Endodermal cell (in vitro differentiated cells): ENCODE measurements around the gene BMS1. TPM values are rescaled to one million over a fixed set of nuclear protein-coding genes. Genes with fewer than 3 reads are reported as not detected.

Source experiments
- DNase-seq: peaks from one replicate; pipeline ENCODE4 v3.0.0-alpha.2; 2017
- H3K27ac ChIP-seq: 2 replicates; pipeline ENCODE4 v1.5.1; 2013; ENCODE audit warnings: mild to moderate bottlenecking, low read depth, low read length, moderate library complexity
- H3K27me3 ChIP-seq: 2 replicates; pipeline ENCODE4 v1.6.1; 2013; ENCODE audit warnings: mild to moderate bottlenecking, low read length, moderate library complexity; ENCODE audit not compliant: insufficient read depth, control insufficient read depth, poor library complexity, severe bottlenecking
- H3K36me3 ChIP-seq: 2 replicates; pipeline ENCODE4 v1.7.0; 2013; ENCODE audit warnings: mild to moderate bottlenecking, low read length, moderate library complexity; ENCODE audit not compliant: control insufficient read depth, insufficient read depth
- H3K4me1 ChIP-seq: one replicate; pipeline ENCODE4 v1.7.0; 2013; ENCODE audit warnings: low read length; ENCODE audit not compliant: control insufficient read depth, insufficient read depth
- H3K4me3 ChIP-seq: 2 replicates; pipeline ENCODE4 v1.5.1; 2013; ENCODE audit warnings: mild to moderate bottlenecking, low read length, moderate library complexity
- H3K9ac ChIP-seq: 2 replicates; pipeline ENCODE4 v1.6.1; 2013; ENCODE audit warnings: mild to moderate bottlenecking, low read length, moderate library complexity; ENCODE audit not compliant: poor library complexity, severe bottlenecking; ENCODE audit errors: extremely low read depth
- H3K9me3 ChIP-seq: 2 replicates; pipeline ENCODE4 v1.6.1; 2013; ENCODE audit warnings: mild to moderate bottlenecking, low read length, moderate library complexity; ENCODE audit not compliant: control insufficient read depth
- H3K27ac Mint-ChIP-seq: 2 replicates; pipeline ENCODE4 v1.8.0; 2020; ENCODE audit warnings: mixed read lengths
- H3K27me3 Mint-ChIP-seq: 2 replicates; pipeline ENCODE4 v1.8.0; 2021; ENCODE audit warnings: mild to moderate bottlenecking, mixed read lengths; ENCODE audit not compliant: insufficient read depth
- H3K36me3 Mint-ChIP-seq: 2 replicates; pipeline ENCODE4 v1.8.0; 2020; ENCODE audit warnings: low read depth, mixed read lengths
- H3K4me1 Mint-ChIP-seq: 2 replicates; pipeline ENCODE4 v1.8.0; 2020; ENCODE audit warnings: mixed read lengths
- H3K4me3 Mint-ChIP-seq: 2 replicates; pipeline ENCODE4 v1.8.0; 2020; ENCODE audit warnings: mild to moderate bottlenecking, moderate library complexity, mixed read lengths
- H3K9me3 Mint-ChIP-seq: 2 replicates; pipeline ENCODE4 v1.8.0; 2020; ENCODE audit warnings: mild to moderate bottlenecking, mixed read lengths
- CTCF ChIP-seq: fragments of 200-600 bp; sonication (generic); conservative IDR thresholded peaks from 2 replicates; pipeline ENCODE4 v1.5.0; 2021; ENCODE audit warnings: antibody characterized with exemption, mild to moderate bottlenecking
- WGBS, 2 experiments: methylation state at CpG; one replicate each; pipeline versions ENCODE4 v1.1.5 to v1.1.7; 2013; ENCODE audit warnings: missing lambda C conversion rate in 2 of 2, mixed read lengths in 1 of 2; ENCODE audit not compliant: insufficient coverage in 1 of 2, insufficient read length in 1 of 2; 5-methylcytosine and 5-hydroxymethylcytosine counted together
- total RNA-seq, 2 donors: library from RNA; stranded (reverse); fragmentation: NEBNext Ultra II Directional in 1 of 2; extraction: Animal tissue kit (Norgen Biotek cat#: 25700) in 1 of 2; gene quantifications; 2 replicates in 1 of 2; 3 replicates in 1 of 2; pipeline ENCODE4 v1.2.1, GENCODE V29; 2021

Gene BMS1
- total RNA-seq, 2 donors from 2014 or later: 19.8 to 24.2 TPM

GRCh38 chr10:42830237-42830636 is 47.6 kb downstream of the BMS1 start:
- no peak overlapping the region for H3K9ac ChIP-seq
- no peak overlapping the region for H3K4me3 Mint-ChIP-seq
- H3K27ac ChIP-seq: no peak overlapping the region
- DNase-seq: no peak
- TF ChIP-seq CTCF: no peak
- peaks cover 2% of the 10 kb centered on the region for H3K4me1 Mint-ChIP-seq
- H3K36me3 ChIP-seq: peaks cover 41% of the 10 kb centered on the region
- no peaks in the 10 kb centered on the region for H3K27me3 ChIP-seq
- no peaks in the 10 kb centered on the region for H3K4me1 ChIP-seq
- no peak overlapping the region for H3K27ac Mint-ChIP-seq
- H3K36me3 Mint-ChIP-seq: peaks cover 56% of the 10 kb centered on the region
- H3K9me3 ChIP-seq: no peaks in the 10 kb centered on the region
- H3K9me3 Mint-ChIP-seq: no peaks in the 10 kb centered on the region
- no peaks in the 10 kb centered on the region for H3K27me3 Mint-ChIP-seq
- H3K4me3 ChIP-seq: no peak overlapping the region
- WGBS, 2 experiments: 93 to 100% methylated on average over 7 of the region's 7 CpGs

GRCh38 chr10:42836096-42836495 is 53.5 kb downstream of the BMS1 start:
- Mint-ChIP-seq H3K36me3 (peaks cover 15% of the 10 kb centered on the region), H3K9me3 (no peaks in the 10 kb centered on the region), H3K27me3 (peaks cover 21% of the 10 kb centered on the region), H3K27ac (no peak overlapping the region), H3K4me1 (peaks cover 6% of the 10 kb centered on the region), H3K4me3 (peak overlapping the region; percentile 43)
- peaks cover 7% of the 10 kb centered on the region for H3K27me3 ChIP-seq
- no peak overlapping the region for H3K9ac ChIP-seq
- 32 to 41% methylated on average over 9 to 14 of the region's 14 CpGs for WGBS, 2 experiments
- peak; percentile 18 for TF ChIP-seq CTCF
- H3K36me3 ChIP-seq: peaks cover 9% of the 10 kb centered on the region
- no peaks in the 10 kb centered on the region for H3K4me1 ChIP-seq
- DNase-seq: peak; percentile 71
- no peaks in the 10 kb centered on the region for H3K9me3 ChIP-seq
- H3K4me3 ChIP-seq: no peak overlapping the region
- H3K27ac ChIP-seq: no peak overlapping the region

- Mint-ChIP-seq H3K4me3 (peak overlapping the region; percentile 43), H3K27ac (no peak overlapping the region), H3K27me3 (peaks cover 21% of the 10 kb centered on the region), H3K4me1 (peaks cover 6% of the 10 kb centered on the region), H3K9me3 (no peaks in the 10 kb centered on the region), H3K36me3 (peaks cover 7% of the 10 kb centered on the region)
- no peak for DNase-seq
- Histone ChIP-seq H3K9me3 (no peaks in the 10 kb centered on the region), H3K4me1 (no peaks in the 10 kb centered on the region), H3K36me3 (peaks cover 1% of the 10 kb centered on the region), H3K4me3 (peak overlapping the region; percentile 56), H3K27me3 (peaks cover 7% of the 10 kb centered on the region), H3K9ac (no peak overlapping the region), H3K27ac (no peak overlapping the region)
- TF ChIP-seq CTCF: no peak
- 14 to 15% methylated on average over 16 to 60 of the region's 60 CpGs for WGBS, 2 experiments
Observed at GRCh38 chr10:42836771-42837468, 54.3 kb downstream of the BMS1 start.
